GM12865 (cell line): ENCODE measurements around the gene PTP4A2.

Experiments used
- DNase-seq: peaks from one replicate; pipeline ENCODE4 v3.0.0; 2010; ENCODE audit warnings: low read depth
- H3K4me3 ChIP-seq: 2 replicates; pipeline ENCODE4 v1.5.1; 2011; ENCODE audit warnings: mild to moderate bottlenecking, low read depth, low read length, control low read depth
- CTCF ChIP-seq: IDR thresholded peaks from 2 replicates; pipeline ENCODE4 v1.5.1; 2011; ENCODE audit warnings: low read length, control low read depth, low read depth, inconsistent platforms; ENCODE audit not compliant: insufficient read depth; ENCODE audit errors: missing control alignments

PTP4A2 gene

GRCh38 chr1:31959521-31960340 lies 21.6 kb upstream of the PTP4A2 start:
- no peak for TF ChIP-seq CTCF
- no peak for DNase-seq
- no peak overlapping the region for H3K4me3 ChIP-seq

GRCh38 chr1:31957701-31958674 lies 19.8 kb upstream of the PTP4A2 start:
- peak; percentile 89 for DNase-seq
- peak overlapping the region; percentile 12; the same call in 1 of the 2 replicates for H3K4me3 ChIP-seq
- TF ChIP-seq CTCF: no peak

GRCh38 chr1:31955917-31956736 lies 18.0 kb upstream of the PTP4A2 start:
- DNase-seq: peak; percentile 97
- peak overlapping the region; percentile 15 for H3K4me3 ChIP-seq
- TF ChIP-seq CTCF: peak; percentile 29

GRCh38 chr1:31954607-31955283 lies 16.6 kb upstream of the PTP4A2 start:
- H3K4me3 ChIP-seq: no peak overlapping the region
- no peak for TF ChIP-seq CTCF

GRCh38 chr1:31952825-31953220 lies 14.7 kb upstream of the PTP4A2 start:
- no peak for TF ChIP-seq CTCF
- DNase-seq: no peak

More at GRCh38 chr1:31954607-31955283, 16.6 kb upstream of the PTP4A2 start:
- no peak for DNase-seq

GRCh38 chr1:31951276-31951675 lies 13.1 kb upstream of the PTP4A2 start:
- no peak for DNase-seq
- TF ChIP-seq CTCF: no peak
- no peak overlapping the region for H3K4me3 ChIP-seq

More at GRCh38 chr1:31952825-31953220, 14.7 kb upstream of the PTP4A2 start:
- H3K4me3 ChIP-seq: no peak overlapping the region
